Fibroblast of pulmonary artery (primary cell): ENCODE results near the gene KAT6B.

ENCODE experiments used
- DNase-seq: peaks from one replicate; pipeline ENCODE4 v3.0.0-alpha.2; 2010; ENCODE audit warnings: low read depth
- H3K4me3 ChIP-seq: replicated peaks from 2 replicates; pipeline ENCODE4 v1.5.1; 2011; ENCODE audit warnings: low read depth, mild to moderate bottlenecking, control low read depth, low read length, moderate library complexity
- CTCF ChIP-seq: IDR thresholded peaks from 2 replicates; pipeline ENCODE4 v1.5.1; 2011; ENCODE audit warnings: mild to moderate bottlenecking, control low read depth, low read length, inconsistent platforms; ENCODE audit errors: missing control alignments

Gene KAT6B

GRCh38 chr10:74794531-74794930 lies 31.9 kb upstream of the KAT6B start:
- TF ChIP-seq CTCF, result no peak
- no peak for DNase-seq
- H3K4me3 ChIP-seq, result no peak overlapping the region

- no peak for DNase-seq
- TF ChIP-seq CTCF, result no peak
- no peak overlapping the region for H3K4me3 ChIP-seq
Observed at GRCh38 chr10:74797550-74797949, 28.9 kb upstream of the KAT6B start.

GRCh38 chr10:74799721-74800221 lies 26.6 kb upstream of the KAT6B start:
- no peak overlapping the region for H3K4me3 ChIP-seq
- DNase-seq, result peak; percentile 94
- TF ChIP-seq CTCF, result no peak

- TF ChIP-seq CTCF, result no peak
Observed at GRCh38 chr10:74801447-74801846, 25.0 kb upstream of the KAT6B start.

GRCh38 chr10:74808501-74808900 lies 17.9 kb upstream of the KAT6B start:
- no peak for DNase-seq
- no peak for TF ChIP-seq CTCF
- no peak overlapping the region for H3K4me3 ChIP-seq

More at GRCh38 chr10:74801447-74801846, 25.0 kb upstream of the KAT6B start:
- DNase-seq, result no peak
- no peak overlapping the region for H3K4me3 ChIP-seq

- no peak overlapping the region for H3K4me3 ChIP-seq
- no peak for TF ChIP-seq CTCF
- no peak for DNase-seq
Observed at GRCh38 chr10:74810087-74810486, 16.3 kb upstream of the KAT6B start.

GRCh38 chr10:74813381-74814259 lies 12.8 kb upstream of the KAT6B start:
- no peak overlapping the region for H3K4me3 ChIP-seq
- TF ChIP-seq CTCF, result no peak
- DNase-seq, result no peak
